ENCODE measurements around the gene KRABD2.

The KRABD2 gene

DNA sequence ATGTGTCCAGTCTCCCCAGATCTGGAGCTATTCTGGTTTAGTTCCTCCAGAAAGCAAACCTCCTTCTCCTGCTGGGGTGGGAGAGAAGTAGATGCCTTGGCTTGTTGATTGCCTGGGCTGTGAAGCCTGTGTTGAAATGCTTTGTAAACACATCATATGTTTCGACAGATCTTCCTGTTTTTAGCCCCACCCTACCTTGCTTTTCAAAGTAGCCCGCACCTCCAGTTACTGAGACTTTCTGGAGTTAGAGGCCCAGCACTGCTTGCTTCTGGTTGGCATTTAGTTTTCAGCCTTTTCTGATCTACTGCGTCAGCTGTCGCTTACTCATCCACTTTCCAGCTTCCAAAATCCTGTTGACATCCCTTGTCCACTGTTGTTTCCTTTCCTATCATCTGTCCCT, 41.3 kb upstream of the KRABD2 start:
- Mint-ChIP-seq H3K9me3 (ENCODE audit: low read depth) (peaks cover 3% of the 10 kb centered on the region), H3K27me3 (ENCODE audit: low read depth) (peaks cover 38% of the 10 kb centered on the region), H3K27ac (ENCODE audit: unreplicated experiment) (no peak overlapping the region), H3K4me1 (ENCODE audit: low read depth) (peaks cover 4% of the 10 kb centered on the region), H3K36me3 (ENCODE audit: low read depth) (peaks cover 6% of the 10 kb centered on the region), H3K4me3 (ENCODE audit: unreplicated experiment) (no peak overlapping the region)
- TF ChIP-seq, protein P1, sequence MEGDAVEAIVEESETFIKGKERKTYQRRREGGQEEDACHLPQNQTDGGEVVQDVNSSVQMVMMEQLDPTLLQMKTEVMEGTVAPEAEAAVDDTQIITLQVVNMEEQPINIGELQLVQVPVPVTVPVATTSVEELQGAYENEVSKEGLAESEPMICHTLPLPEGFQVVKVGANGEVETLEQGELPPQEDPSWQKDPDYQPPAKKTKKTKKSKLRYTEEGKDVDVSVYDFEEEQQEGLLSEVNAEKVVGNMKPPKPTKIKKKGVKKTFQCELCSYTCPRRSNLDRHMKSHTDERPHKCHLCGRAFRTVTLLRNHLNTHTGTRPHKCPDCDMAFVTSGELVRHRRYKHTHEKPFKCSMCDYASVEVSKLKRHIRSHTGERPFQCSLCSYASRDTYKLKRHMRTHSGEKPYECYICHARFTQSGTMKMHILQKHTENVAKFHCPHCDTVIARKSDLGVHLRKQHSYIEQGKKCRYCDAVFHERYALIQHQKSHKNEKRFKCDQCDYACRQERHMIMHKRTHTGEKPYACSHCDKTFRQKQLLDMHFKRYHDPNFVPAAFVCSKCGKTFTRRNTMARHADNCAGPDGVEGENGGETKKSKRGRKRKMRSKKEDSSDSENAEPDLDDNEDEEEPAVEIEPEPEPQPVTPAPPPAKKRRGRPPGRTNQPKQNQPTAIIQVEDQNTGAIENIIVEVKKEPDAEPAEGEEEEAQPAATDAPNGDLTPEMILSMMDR (IDR thresholded peaks at IDR 0.05), result no peak
- DNase-seq (ENCODE audit: low spot score), result no peak

DNA sequence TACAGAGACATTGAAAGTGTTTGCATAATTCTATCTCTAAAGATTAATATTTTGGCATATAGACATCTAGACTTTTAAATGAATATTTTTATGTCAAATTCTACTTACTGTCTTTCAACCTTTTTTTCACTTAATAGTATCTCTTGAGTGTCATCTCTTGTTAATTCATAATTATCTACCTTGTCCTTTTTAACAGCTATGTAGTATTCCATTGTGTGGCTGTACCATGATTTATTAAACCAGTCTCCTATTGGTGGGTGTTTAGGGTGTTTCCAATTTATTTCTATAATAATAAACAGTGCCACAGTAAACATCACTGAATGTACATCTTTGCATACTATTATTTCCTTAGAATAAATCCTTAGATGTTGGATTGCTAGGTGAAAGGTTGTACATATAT, 37.4 kb upstream of the KRABD2 start:
- H3K27me3 Mint-ChIP-seq (ENCODE audit: low read depth), result peaks cover 35% of the 10 kb centered on the region
- peaks cover 3% of the 10 kb centered on the region for H3K9me3 Mint-ChIP-seq (ENCODE audit: low read depth)
- peaks cover 6% of the 10 kb centered on the region for H3K36me3 Mint-ChIP-seq (ENCODE audit: low read depth)
- no peak for DNase-seq (ENCODE audit: low spot score)
- H3K4me3 Mint-ChIP-seq (ENCODE audit: unreplicated experiment), result no peak overlapping the region
- TF ChIP-seq, protein P1 (IDR thresholded peaks at IDR 0.05), result no peak
- no peak overlapping the region for H3K27ac Mint-ChIP-seq (ENCODE audit: unreplicated experiment)
- H3K4me1 Mint-ChIP-seq (ENCODE audit: low read depth), result peaks cover 5% of the 10 kb centered on the region

DNA sequence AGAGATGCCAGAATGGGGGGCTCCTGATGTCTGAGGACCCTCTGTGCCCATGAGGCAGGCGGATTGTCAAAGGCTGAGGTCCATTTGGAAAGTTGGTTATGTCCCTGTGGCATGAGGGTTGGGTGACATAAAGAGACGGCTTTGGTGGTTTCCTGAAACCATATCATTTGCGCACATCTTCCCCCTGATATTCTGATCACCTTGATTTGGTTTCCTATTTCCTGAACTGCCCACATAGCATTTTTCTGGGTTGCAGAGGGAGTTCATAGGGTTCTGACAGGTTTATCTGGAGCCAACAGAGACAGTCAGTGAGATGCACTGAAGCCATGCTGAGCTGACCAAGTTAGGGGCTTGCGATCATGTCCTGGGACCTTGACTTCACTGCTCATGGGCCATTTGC, 36.8 kb upstream of the KRABD2 start:
- peaks cover 5% of the 10 kb centered on the region for H3K4me1 Mint-ChIP-seq (ENCODE audit: low read depth)
- TF ChIP-seq, protein P1 (IDR thresholded peaks at IDR 0.05), result no peak

DNA sequence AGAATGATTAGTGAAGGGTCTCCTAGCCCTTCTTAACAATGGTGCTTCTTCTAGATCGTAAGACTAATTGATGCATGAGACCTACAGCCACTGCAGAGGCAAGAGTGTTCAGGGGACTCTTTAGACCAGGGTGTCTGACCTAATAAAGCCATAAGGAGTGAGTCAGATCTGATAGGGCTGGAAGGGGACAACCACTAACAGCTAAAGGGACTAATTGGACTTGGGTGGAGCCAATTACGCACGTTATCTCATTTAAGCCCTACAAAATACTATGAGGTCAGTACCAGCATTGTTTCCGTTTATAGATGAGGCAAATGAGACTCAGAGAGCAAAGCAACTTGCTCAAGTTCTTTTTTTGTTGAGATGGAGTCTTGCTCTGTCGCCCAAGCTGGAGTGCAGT, 35.6 kb upstream of the KRABD2 start:
- H3K4me3 Mint-ChIP-seq (ENCODE audit: unreplicated experiment), result no peak overlapping the region
- TF ChIP-seq, protein P1 (IDR thresholded peaks at IDR 0.05), result no peak
- peaks cover 3% of the 10 kb centered on the region for H3K36me3 Mint-ChIP-seq (ENCODE audit: low read depth)
- H3K4me1 Mint-ChIP-seq (ENCODE audit: low read depth), result peaks cover 5% of the 10 kb centered on the region
- peaks cover 24% of the 10 kb centered on the region for H3K27me3 Mint-ChIP-seq (ENCODE audit: low read depth)
- H3K9me3 Mint-ChIP-seq (ENCODE audit: low read depth), result peaks cover 3% of the 10 kb centered on the region
- no peak overlapping the region for H3K27ac Mint-ChIP-seq (ENCODE audit: unreplicated experiment)
- no peak for DNase-seq (ENCODE audit: low spot score)

More for the DNA sequence above, 36.8 kb upstream of the KRABD2 start:
- peaks cover 35% of the 10 kb centered on the region for H3K27me3 Mint-ChIP-seq (ENCODE audit: low read depth)
- peaks cover 3% of the 10 kb centered on the region for H3K9me3 Mint-ChIP-seq (ENCODE audit: low read depth)
- H3K27ac Mint-ChIP-seq (ENCODE audit: unreplicated experiment), result no peak overlapping the region
- peaks cover 6% of the 10 kb centered on the region for H3K36me3 Mint-ChIP-seq (ENCODE audit: low read depth)
- H3K4me3 Mint-ChIP-seq (ENCODE audit: unreplicated experiment), result no peak overlapping the region
- DNase-seq (ENCODE audit: low spot score), result no peak

DNA sequence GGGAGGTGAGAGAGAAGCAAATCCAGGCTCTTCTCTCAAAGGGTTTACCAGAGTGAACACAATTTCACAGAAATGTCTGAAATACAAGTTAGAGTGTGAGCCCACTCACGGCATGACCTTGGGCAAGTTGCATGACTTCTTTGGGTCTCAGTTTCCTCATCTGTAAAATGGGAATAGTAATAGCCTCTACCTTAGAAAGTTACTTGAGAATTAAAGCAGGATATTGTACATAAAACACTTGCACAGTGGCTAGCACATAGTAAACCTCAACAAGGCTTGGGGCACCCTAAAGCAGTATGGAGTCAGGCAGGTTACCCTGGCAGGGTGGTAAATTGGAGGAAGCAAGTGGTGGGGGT, 34.4 kb upstream of the KRABD2 start:
- H3K27me3 Mint-ChIP-seq (ENCODE audit: low read depth), result peaks cover 12% of the 10 kb centered on the region
- no peak overlapping the region for H3K27ac Mint-ChIP-seq (ENCODE audit: unreplicated experiment)
- TF ChIP-seq, protein P1 (IDR thresholded peaks at IDR 0.05), result no peak
- H3K4me1 Mint-ChIP-seq (ENCODE audit: low read depth), result peaks cover 5% of the 10 kb centered on the region
- no peak for DNase-seq (ENCODE audit: low spot score)
- no peaks in the 10 kb centered on the region for H3K9me3 Mint-ChIP-seq (ENCODE audit: low read depth)
- H3K4me3 Mint-ChIP-seq (ENCODE audit: unreplicated experiment), result no peak overlapping the region
- no peaks in the 10 kb centered on the region for H3K36me3 Mint-ChIP-seq (ENCODE audit: low read depth)

Data from chondrocyte (in vitro differentiated cells).